ENCODE measurements around the gene ILDR2.

DNA sequence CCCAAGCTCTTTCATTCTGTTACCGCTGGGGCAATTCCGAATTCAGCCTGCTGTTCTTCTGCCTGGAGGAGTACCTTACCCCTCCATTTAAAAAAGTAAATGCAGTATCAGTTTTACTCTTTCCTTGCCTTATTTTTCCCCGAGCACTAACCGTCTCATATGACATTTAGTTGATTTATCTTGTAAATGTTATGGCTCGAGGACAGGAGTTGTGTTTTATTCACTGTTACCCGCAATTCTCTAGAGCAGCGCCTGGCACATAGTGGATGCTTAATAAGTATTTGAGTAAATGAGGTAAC is 98.9 kb downstream of the ILDR2 start:
- peak in 4 of 11 experiments; percentile 35 to 54 (median 42) for TF ChIP-seq CTCF (IDR thresholded peaks at IDR 0.05 in 8 of 11, conservative IDR thresholded peaks at IDR 0.05 in 3 of 11)
- TF ChIP-seq POLR2AphosphoS5 (IDR thresholded peaks at IDR 0.05), result no peak
- no peak for TF ChIP-seq POLR2A (IDR thresholded peaks at IDR 0.05)
